ENCODE data around the gene MYO5B. TPM values are rescaled to one million over a fixed set of nuclear protein-coding genes. Genes with fewer than 3 reads are reported as not detected.

The MYO5B gene
- total and polyA plus RNA-seq, 4 donors, result 5.4 to 23.4 (median 11.4) TPM

- Histone ChIP-seq H3K27me3 (ENCODE audit: control insufficient read depth in 4 of 4, insufficient read depth in 4 of 4, low read length in 3 of 4) (no peaks in the 10 kb centered on the region), H3K9ac (ENCODE audit: low read depth in 1 of 2, low read length in 2 of 2) (no peak overlapping the region), H3K4me1 (ENCODE audit: control insufficient read depth in 4 of 4, insufficient read depth in 4 of 4, low read length in 3 of 4) (peaks cover 7 to 54% (median 25%) of the 10 kb centered on the region in 4 donors), H3K4me3 (ENCODE audit: low read depth in 1 of 3, low read length in 3 of 3) (no peak overlapping the region), H3K36me3 (ENCODE audit: control insufficient read depth in 4 of 4, insufficient read depth in 3 of 4, low read depth in 1 of 4, low read length in 3 of 4) (peaks cover 0 to 1% (median 0%) of the 10 kb centered on the region in 4 donors), H3K27ac (ENCODE audit: low read depth in 1 of 2, low read length in 2 of 2) (peak overlapping the region in 1 of 2 donors; percentile 88), H3K9me3 (ENCODE audit: control insufficient read depth in 4 of 4, low read length in 3 of 4) (no peaks in the 10 kb centered on the region)
- TF ChIP-seq NR2F2 (IDR thresholded peaks at IDR 0.05) (no peak), TAF1 (conservative IDR thresholded peaks at IDR 0.05) (no peak), GABPA (IDR thresholded peaks at IDR 0.05 in 1 of 2, conservative IDR thresholded peaks at IDR 0.05 in 1 of 2) (no peak), CTCF (IDR thresholded peaks at IDR 0.05; ENCODE audit: low read depth, low read length, missing input control) (no peak), EGR1 (IDR thresholded peaks at IDR 0.05; ENCODE audit: low read depth in 2 of 2) (no peak), HNF4A (conservative IDR thresholded peaks at IDR 0.05) (no peak), YY1 (IDR thresholded peaks at IDR 0.05) (no peak), SP1 (IDR thresholded peaks at IDR 0.05) (no peak), RXRA (IDR thresholded peaks at IDR 0.05) (no peak), ATF3 (IDR thresholded peaks at IDR 0.05) (no peak), FOXA2 (IDR thresholded peaks at IDR 0.05) (no peak), FOXA1 (IDR thresholded peaks at IDR 0.05) (no peak), REST (IDR thresholded peaks at IDR 0.05) (no peak), MAX (IDR thresholded peaks at IDR 0.05) (no peak)
- 97% methylated on average over 8 of the region's 8 CpGs for WGBS
- DNase-seq (ENCODE audit: low spot score), result no peak
Measured at GRCh38 chr18:49839012-49839411, 355.9 kb downstream of the MYO5B start.

- no peaks in the 10 kb centered on the region for H3K27me3 ChIP-seq (ENCODE audit: control insufficient read depth in 4 of 4, insufficient read depth in 4 of 4, low read length in 3 of 4)
- DNase-seq (ENCODE audit: low spot score), result no peak
- H3K9me3 ChIP-seq (ENCODE audit: control insufficient read depth in 4 of 4, low read length in 3 of 4), result no peaks in the 10 kb centered on the region
- peak overlapping the region; percentile 82 to 88 for H3K27ac ChIP-seq (ENCODE audit: low read depth in 1 of 2, low read length in 2 of 2)
- 62% methylated on average over 4 of the region's 4 CpGs for WGBS
- H3K4me3 ChIP-seq (ENCODE audit: low read depth in 1 of 3, low read length in 3 of 3), result no peak overlapping the region
- peaks cover 7 to 60% (median 30%) of the 10 kb centered on the region in 4 donors for H3K4me1 ChIP-seq (ENCODE audit: control insufficient read depth in 4 of 4, insufficient read depth in 4 of 4, low read length in 3 of 4)
- TF ChIP-seq REST (IDR thresholded peaks at IDR 0.05) (no peak), ZBTB33 (IDR thresholded peaks at IDR 0.05) (no peak), NR2F2 (IDR thresholded peaks at IDR 0.05) (no peak), SP1 (IDR thresholded peaks at IDR 0.05) (no peak), GABPA (IDR thresholded peaks at IDR 0.05 in 1 of 2, conservative IDR thresholded peaks at IDR 0.05 in 1 of 2) (no peak), RAD21 (IDR thresholded peaks at IDR 0.05) (no peak), FOXA2 (IDR thresholded peaks at IDR 0.05) (no peak), FOXA1 (IDR thresholded peaks at IDR 0.05) (no peak), RXRA (IDR thresholded peaks at IDR 0.05) (no peak), EGR1 (IDR thresholded peaks at IDR 0.05; ENCODE audit: low read depth in 2 of 2) (no peak), YY1 (IDR thresholded peaks at IDR 0.05) (no peak)
- H3K9ac ChIP-seq (ENCODE audit: low read depth in 1 of 2, low read length in 2 of 2), result peak overlapping the region; percentile 28 to 30
- peaks cover 0 to 1% (median 0%) of the 10 kb centered on the region in 4 donors for H3K36me3 ChIP-seq (ENCODE audit: control insufficient read depth in 4 of 4, insufficient read depth in 3 of 4, low read depth in 1 of 4, low read length in 3 of 4)
Measured at GRCh38 chr18:49838381-49838780, 356.6 kb downstream of the MYO5B start.

All from liver (tissue), 9 donors.